HEK293 (cell line): Measurements from ENCODE around the gene ARID5A.

ENCODE experiments used
- FEZF1 ChIP-seq: fragments of 450-650 bp; formaldehyde crosslinking; IDR thresholded peaks from 2 replicates; pipeline ENCODE4 v1.5.1; 2016; ENCODE audit warnings: missing biosample characterization, missing genetic modification characterization
- ZNF274 ChIP-seq, 2 experiments: fragments of 200-500 bp in 1 of 2; fragments of 450-650 bp in 1 of 2; sonication (Bioruptor generic) in 1 of 2; formaldehyde crosslinking in 1 of 2; IDR thresholded peaks; 2 replicates each; pipeline versions ENCODE4 v1.5.1 to v1.6.1; 2014 to 2016; ENCODE audit warnings: borderline replicate concordance in 1 of 2, inconsistent platforms in 1 of 2, low read length in 1 of 2, missing biosample characterization in 1 of 2, missing genetic modification characterization in 1 of 2
- ZNF830 ChIP-seq: fragments of 450-650 bp; IDR thresholded peaks from 2 replicates; pipeline ENCODE4 v1.5.0; 2018; ENCODE audit warnings: missing biosample characterization, missing genetic modification characterization, low read depth, mild to moderate bottlenecking, moderate library complexity
- TF ChIP-seq, protein P1 (sequence below): fragments of 450-650 bp; formaldehyde crosslinking; IDR thresholded peaks from 2 replicates; pipeline ENCODE4 v1.5.1; 2017; ENCODE audit warnings: missing biosample characterization, missing genetic modification characterization
- TF ChIP-seq, protein P2 (sequence below): fragments of 450-650 bp; formaldehyde crosslinking; IDR thresholded peaks from 2 replicates; pipeline ENCODE4 v1.5.1; 2016; ENCODE audit warnings: missing biosample characterization, missing genetic modification characterization

DNA sequence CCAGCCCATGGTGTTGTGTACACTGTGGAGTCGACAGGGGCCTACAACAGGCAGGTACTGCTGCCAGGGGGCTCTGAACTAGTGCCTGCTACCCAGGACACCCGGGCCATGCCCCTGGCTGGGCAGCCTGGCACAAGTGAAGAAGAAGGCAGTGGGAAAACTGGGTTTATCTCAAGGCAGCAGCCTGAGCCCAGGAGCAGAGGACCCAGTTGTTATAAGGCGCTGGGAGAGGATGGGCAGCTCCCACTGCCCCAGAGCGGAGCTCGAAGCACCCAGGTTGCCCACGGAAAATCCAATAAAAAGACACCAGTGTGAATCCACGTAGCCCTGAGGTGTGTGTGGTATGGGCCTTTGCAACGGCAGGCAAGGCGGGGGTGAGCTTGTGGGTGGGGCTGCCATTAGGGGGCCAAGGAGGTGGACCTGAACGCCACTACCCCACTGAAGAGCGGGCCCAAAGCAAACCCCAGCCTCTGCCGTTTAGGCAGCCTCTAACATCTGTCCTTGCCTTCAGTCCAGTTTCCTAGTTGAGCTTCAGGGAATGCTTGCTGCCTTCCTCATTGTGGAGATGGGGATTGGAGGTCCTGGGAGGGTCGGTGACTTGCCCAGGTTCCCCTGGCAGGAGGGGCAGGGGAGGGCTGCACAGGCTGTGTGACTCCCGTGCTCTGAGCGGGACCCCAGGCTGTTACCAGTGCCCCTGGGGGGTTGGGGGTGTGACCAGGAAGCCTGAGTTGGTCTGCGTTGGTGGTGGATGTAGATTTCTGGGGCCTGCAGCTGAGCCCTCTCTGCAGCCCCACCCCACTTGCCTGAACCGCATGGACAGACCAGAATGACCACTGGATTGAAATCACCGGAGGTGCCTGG lies 16.0 kb downstream of the ARID5A start:
- TF ChIP-seq, protein P1, sequence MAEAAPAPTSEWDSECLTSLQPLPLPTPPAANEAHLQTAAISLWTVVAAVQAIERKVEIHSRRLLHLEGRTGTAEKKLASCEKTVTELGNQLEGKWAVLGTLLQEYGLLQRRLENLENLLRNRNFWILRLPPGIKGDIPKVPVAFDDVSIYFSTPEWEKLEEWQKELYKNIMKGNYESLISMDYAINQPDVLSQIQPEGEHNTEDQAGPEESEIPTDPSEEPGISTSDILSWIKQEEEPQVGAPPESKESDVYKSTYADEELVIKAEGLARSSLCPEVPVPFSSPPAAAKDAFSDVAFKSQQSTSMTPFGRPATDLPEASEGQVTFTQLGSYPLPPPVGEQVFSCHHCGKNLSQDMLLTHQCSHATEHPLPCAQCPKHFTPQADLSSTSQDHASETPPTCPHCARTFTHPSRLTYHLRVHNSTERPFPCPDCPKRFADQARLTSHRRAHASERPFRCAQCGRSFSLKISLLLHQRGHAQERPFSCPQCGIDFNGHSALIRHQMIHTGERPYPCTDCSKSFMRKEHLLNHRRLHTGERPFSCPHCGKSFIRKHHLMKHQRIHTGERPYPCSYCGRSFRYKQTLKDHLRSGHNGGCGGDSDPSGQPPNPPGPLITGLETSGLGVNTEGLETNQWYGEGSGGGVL: no peak
- TF ChIP-seq, protein P2, sequence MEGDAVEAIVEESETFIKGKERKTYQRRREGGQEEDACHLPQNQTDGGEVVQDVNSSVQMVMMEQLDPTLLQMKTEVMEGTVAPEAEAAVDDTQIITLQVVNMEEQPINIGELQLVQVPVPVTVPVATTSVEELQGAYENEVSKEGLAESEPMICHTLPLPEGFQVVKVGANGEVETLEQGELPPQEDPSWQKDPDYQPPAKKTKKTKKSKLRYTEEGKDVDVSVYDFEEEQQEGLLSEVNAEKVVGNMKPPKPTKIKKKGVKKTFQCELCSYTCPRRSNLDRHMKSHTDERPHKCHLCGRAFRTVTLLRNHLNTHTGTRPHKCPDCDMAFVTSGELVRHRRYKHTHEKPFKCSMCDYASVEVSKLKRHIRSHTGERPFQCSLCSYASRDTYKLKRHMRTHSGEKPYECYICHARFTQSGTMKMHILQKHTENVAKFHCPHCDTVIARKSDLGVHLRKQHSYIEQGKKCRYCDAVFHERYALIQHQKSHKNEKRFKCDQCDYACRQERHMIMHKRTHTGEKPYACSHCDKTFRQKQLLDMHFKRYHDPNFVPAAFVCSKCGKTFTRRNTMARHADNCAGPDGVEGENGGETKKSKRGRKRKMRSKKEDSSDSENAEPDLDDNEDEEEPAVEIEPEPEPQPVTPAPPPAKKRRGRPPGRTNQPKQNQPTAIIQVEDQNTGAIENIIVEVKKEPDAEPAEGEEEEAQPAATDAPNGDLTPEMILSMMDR (tag by site-specific recombination): no peak
- TF ChIP-seq ZNF830 (no peak), FEZF1 (tag by site-specific recombination) (no peak), ZNF274 (IDR thresholded peaks at IDR 0.05; ENCODE audit: low read length) (no peak), ZNF274 (tag by site-specific recombination; IDR thresholded peaks at IDR 0.05; ENCODE audit: borderline replicate concordance) (no peak)
